Glomerular visceral epithelial cell (primary cell): ENCODE data around the gene IL1RL1.
"Not testable (repeated sequence)": the region's sequence is repeated elsewhere in the genome, so short reads cannot be mapped to it uniquely, and the experiment has no call there.

ENCODE experiments used
- DNase-seq: peaks from one replicate; pipeline ENCODE4 v3.0.0-alpha.2; 2016; ENCODE audit errors: extremely low spot score

Gene IL1RL1

GRCh38 chr2:102291319-102292075 is 19.9 kb upstream of the IL1RL1 start:
- no peak for DNase-seq

GRCh38 chr2:102294802-102295489 is 16.4 kb upstream of the IL1RL1 start:
- no peak for DNase-seq

GRCh38 chr2:102295566-102295965 is 15.8 kb upstream of the IL1RL1 start:
- no peak for DNase-seq

- DNase-seq, result no peak
Measured at GRCh38 chr2:102296449-102296848, 14.9 kb upstream of the IL1RL1 start.

GRCh38 chr2:102297891-102298290 is 13.5 kb upstream of the IL1RL1 start:
- no peak for DNase-seq

GRCh38 chr2:102301867-102302362 is 9.4 kb upstream of the IL1RL1 start:
- DNase-seq, result no peak

- DNase-seq, result no peak
Measured at GRCh38 chr2:102302458-102302857, 8.9 kb upstream of the IL1RL1 start.

- no peak for DNase-seq
Measured at GRCh38 chr2:102303589-102303988, 7.8 kb upstream of the IL1RL1 start.

- DNase-seq, result no peak
Measured at GRCh38 chr2:102304268-102304667, 7.1 kb upstream of the IL1RL1 start.

GRCh38 chr2:102304711-102305611 is 6.4 kb upstream of the IL1RL1 start:
- no peak for DNase-seq

- no peak for DNase-seq
Measured at GRCh38 chr2:102306125-102306524, 5.2 kb upstream of the IL1RL1 start.

- DNase-seq, result no peak
Measured at GRCh38 chr2:102313025-102313424, 1.7 kb downstream of the IL1RL1 start.

- DNase-seq, result no peak
Measured at GRCh38 chr2:102313471-102313870, 2.1 kb downstream of the IL1RL1 start.

GRCh38 chr2:102313950-102314349 is 2.6 kb downstream of the IL1RL1 start:
- no peak for DNase-seq

GRCh38 chr2:102315921-102316320 is 4.6 kb downstream of the IL1RL1 start:
- no peak for DNase-seq

GRCh38 chr2:102317715-102318114 is 6.4 kb downstream of the IL1RL1 start:
- no peak for DNase-seq

GRCh38 chr2:102318437-102318836 is 7.1 kb downstream of the IL1RL1 start:
- no peak for DNase-seq

- no peak for DNase-seq
Measured at GRCh38 chr2:102321941-102322719, 10.8 kb downstream of the IL1RL1 start.

- not testable (repeated sequence) for DNase-seq
Measured at GRCh38 chr2:102324914-102325313, 13.6 kb downstream of the IL1RL1 start.

- no peak for DNase-seq
Measured at GRCh38 chr2:102331311-102331980, 20.1 kb downstream of the IL1RL1 start.

- no peak for DNase-seq
Measured at GRCh38 chr2:102334486-102334885, 23.1 kb downstream of the IL1RL1 start.
